Testis (tissue), 3 donors: Measurements from ENCODE around the gene HOXD3. TPM values are rescaled to one million over a fixed set of nuclear protein-coding genes. Genes with fewer than 3 reads are reported as not detected.

Experiments used
- DNase-seq: peaks from one replicate; pipeline ENCODE4 v3.0.0-alpha.2; 2019
- H3K27ac ChIP-seq, 2 donors: fragments of 200-600 bp; sonication (generic); one replicate each; pipeline ENCODE4 v1.5.1; 2019
- H3K27me3 ChIP-seq: fragments of 200-600 bp; sonication (generic); one replicate; pipeline ENCODE4 v1.5.1; 2019
- H3K36me3 ChIP-seq: fragments of 200-600 bp; sonication (generic); one replicate; pipeline ENCODE4 v1.5.1; 2017; ENCODE audit warnings: low read depth; ENCODE audit errors: missing control alignments
- H3K4me1 ChIP-seq: fragments of 200-600 bp; sonication (generic); one replicate; pipeline ENCODE4 v1.5.1; 2019
- H3K4me3 ChIP-seq, 2 donors: fragments of 200-600 bp; sonication (generic); one replicate each; pipeline ENCODE4 v1.5.1; 2017 to 2019
- H3K9me3 ChIP-seq: fragments of 200-600 bp; sonication (generic); one replicate; pipeline ENCODE4 v1.5.1; 2017
- POLR2A ChIP-seq: fragments of 450-650 bp; IDR thresholded peaks from one replicate; pipeline ENCODE4 v1.6.1; 2017; ENCODE audit warnings: antibody characterized with exemption, mild to moderate bottlenecking, moderate library complexity
- WGBS, 2 donors: methylation state at CpG; one replicate each; pipeline ENCODE4 v1.1.5; 2018; 5-methylcytosine and 5-hydroxymethylcytosine counted together
- intact Hi-C: fragments of 100-400 bp; cut with DNase I; formaldehyde crosslinking; loops from one replicate; pipeline ENCODE4 v1.15.1; 2023; ENCODE audit warnings: low total_unique reads
- polyA plus RNA-seq: library from polyadenylated mRNA; stranded (reverse); fragments of 350-450 nt; fragmentation: Illumina TruSeq; extraction: RNeasy Lipid Tissue Mini Kit (QIAGEN cat#74804); gene quantifications from one replicate; pipeline ENCODE4 v1.2.3, GENCODE V29; 2014; ENCODE audit warnings: low read depth, low replicate concordance; ENCODE audit not compliant: insufficient read depth
- total RNA-seq, 2 donors: library from RNA; depleted of rRNA; stranded (reverse); fragments of >200 nt; gene quantifications; one replicate each; pipeline ENCODE4 v1.2.3, GENCODE V29; 2016
- TF ChIP-seq, protein P1 (sequence below), 3 experiments: fragments of 450-650 bp in 2 of 3; fragments of 200-600 bp in 1 of 3; sonication (generic) in 1 of 3; IDR thresholded peaks; one replicate each; pipeline ENCODE4 v1.5.1; 2016 to 2019; ENCODE audit warnings: antibody characterized with exemption in 3 of 3, mild to moderate bottlenecking in 2 of 3, moderate library complexity in 1 of 3

HOXD3 gene
- total and polyA plus RNA-seq, 3 donors from 2014 or later, result 2.7 to 22.3 (median 14.0) TPM

DNA sequence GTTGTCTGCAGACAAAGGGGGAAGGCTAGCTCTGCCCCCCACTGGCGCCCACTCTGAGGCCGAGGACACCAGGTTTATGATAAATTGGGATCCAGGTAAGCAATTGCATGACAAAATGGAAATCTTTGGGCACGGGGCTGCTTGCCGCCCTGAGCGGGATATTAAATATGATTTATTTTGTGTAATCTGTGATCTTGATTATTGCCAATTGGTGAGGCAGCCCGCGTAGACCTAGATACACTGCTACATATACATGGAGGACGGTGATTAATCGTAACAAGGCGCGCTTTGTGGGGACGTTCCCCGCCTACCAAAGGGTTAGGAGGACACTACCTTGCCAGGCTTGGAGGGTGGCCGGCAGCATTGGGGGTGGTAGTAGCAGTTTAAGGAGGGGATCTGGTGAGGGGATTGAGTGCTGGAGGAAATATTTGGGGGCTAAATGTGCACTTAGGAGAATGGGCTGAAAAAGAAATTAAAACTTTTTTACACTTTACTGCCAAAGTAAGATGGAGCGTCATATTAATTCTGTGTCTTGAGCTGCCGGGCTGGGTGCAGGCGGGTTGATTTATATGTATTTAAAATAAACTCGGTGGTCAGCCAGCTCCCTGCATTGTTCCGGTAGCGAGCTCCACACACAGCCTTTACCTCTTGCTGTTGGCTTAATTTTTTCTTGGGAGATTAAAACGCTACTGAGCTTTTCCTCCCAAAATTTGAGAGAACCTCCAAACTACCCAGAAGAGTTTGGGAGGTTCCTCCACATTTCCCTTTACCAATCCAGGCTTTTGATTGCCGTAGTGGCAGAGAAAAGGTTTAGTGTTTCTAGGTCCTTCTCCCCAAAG lies 4.1 kb downstream of the HOXD3 start:
- 43 to 64% methylated on average over 22 of the region's 22 CpGs for WGBS, 2 donors
- intact Hi-C loops, result no loop called here
- no peaks in the 10 kb centered on the region for H3K9me3 ChIP-seq
- TF ChIP-seq POLR2A, result no peak
- H3K27me3 ChIP-seq, result no peaks in the 10 kb centered on the region
- no peak overlapping the region for H3K27ac ChIP-seq
- DNase-seq, result no peak
- peak overlapping the region in 1 of 2 donors; percentile 56 for H3K4me3 ChIP-seq
- no peaks in the 10 kb centered on the region for H3K36me3 ChIP-seq
- H3K4me1 ChIP-seq, result peaks cover 3% of the 10 kb centered on the region

DNA sequence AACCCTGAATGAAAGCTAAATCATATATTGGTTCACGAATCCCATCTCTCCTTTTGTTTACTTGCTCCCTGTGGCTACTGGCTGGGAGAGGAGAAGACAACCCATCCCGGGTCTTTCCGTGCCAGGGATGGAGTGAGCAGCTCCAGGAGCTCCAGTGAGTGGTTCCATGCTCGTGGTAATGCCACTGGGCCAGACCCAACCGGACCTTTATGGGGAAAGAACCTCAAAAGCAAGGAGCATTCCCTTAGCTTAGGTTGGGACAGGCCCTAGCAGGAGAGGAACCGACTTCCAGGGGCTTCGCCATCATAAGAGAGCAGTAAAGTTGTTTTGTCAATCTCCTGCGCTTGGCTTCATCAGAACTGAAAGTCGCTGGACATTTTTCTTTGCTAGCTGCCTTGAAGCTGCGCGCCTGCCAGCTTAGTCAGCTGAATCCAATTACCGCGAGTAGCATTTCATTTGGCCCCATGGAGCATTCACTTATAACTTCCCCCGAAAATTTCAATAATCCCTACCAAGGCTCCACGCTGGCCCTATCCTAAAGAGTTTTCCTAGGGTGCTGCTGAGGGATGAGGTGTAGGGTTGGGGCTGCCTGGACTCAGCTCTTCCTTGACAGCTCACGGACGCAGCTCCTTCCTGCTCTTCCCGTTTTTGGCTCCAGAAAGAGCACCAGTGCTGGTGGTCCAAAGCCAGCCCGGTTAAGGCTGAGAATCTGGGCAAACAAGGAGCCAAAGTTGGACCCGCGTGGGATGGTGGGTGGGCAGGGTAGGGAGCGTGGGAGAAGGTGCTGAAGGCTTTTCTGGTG lies 4.9 kb downstream of the HOXD3 start:
- intact Hi-C loops, result no loop called here
- H3K27ac ChIP-seq, result peak overlapping the region in 1 of 2 donors; percentile 58
- no peak for TF ChIP-seq POLR2A
- TF ChIP-seq, protein P1, sequence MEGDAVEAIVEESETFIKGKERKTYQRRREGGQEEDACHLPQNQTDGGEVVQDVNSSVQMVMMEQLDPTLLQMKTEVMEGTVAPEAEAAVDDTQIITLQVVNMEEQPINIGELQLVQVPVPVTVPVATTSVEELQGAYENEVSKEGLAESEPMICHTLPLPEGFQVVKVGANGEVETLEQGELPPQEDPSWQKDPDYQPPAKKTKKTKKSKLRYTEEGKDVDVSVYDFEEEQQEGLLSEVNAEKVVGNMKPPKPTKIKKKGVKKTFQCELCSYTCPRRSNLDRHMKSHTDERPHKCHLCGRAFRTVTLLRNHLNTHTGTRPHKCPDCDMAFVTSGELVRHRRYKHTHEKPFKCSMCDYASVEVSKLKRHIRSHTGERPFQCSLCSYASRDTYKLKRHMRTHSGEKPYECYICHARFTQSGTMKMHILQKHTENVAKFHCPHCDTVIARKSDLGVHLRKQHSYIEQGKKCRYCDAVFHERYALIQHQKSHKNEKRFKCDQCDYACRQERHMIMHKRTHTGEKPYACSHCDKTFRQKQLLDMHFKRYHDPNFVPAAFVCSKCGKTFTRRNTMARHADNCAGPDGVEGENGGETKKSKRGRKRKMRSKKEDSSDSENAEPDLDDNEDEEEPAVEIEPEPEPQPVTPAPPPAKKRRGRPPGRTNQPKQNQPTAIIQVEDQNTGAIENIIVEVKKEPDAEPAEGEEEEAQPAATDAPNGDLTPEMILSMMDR (IDR thresholded peaks at IDR 0.05), result no peak
- no peak for DNase-seq
- H3K9me3 ChIP-seq, result no peaks in the 10 kb centered on the region
- H3K36me3 ChIP-seq, result no peaks in the 10 kb centered on the region
- H3K4me1 ChIP-seq, result peaks cover 3% of the 10 kb centered on the region
- peak overlapping the region in 1 of 2 donors; percentile 7 for H3K4me3 ChIP-seq
- WGBS, 2 donors, result 35 to 36% methylated on average over 17 to 22 of the region's 22 CpGs
- no peaks in the 10 kb centered on the region for H3K27me3 ChIP-seq

DNA sequence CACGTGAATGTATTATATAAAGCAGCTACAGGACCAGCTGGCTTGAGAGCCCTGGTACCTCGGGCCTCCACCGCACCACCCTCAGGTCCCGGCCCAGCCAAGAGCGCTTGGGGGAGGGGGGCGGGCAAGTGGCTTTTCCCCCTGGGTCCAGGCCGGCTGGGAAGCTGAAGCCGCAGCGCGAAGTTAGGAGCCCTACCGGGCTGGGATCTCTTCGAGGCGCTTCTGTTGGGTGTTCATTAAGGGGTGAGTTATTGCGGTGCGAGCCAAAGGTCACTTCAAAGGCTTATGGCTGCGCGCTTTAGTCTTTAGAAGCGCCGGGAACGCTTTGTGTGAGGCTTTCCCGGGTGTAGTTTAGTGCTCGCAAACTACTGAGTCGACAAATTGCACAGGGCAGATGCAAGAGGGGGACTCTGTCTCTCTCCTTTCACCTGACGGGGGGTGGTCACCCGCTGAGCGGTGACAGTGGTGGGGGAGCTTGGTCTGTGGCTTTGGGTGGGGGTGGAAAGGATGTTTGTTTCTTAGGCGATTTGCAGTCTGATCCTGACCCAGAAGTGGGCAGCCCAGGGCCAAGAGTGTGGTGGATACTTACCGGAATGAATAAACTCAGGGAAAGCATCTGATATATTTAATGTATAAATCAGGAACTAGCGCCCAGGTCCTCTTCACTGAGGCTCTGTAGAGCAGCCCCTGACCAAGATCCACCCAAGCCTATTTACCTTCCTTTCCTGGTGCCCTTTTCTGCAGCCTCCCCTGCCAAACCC lies 6.0 kb downstream of the HOXD3 start:
- intact Hi-C loops, result no loop called here
- Histone ChIP-seq H3K36me3 (no peaks in the 10 kb centered on the region), H3K4me3 (peak overlapping the region in 1 of 2 donors; percentile 7), H3K27me3 (no peaks in the 10 kb centered on the region), H3K27ac (no peak overlapping the region), H3K4me1 (peaks cover 3% of the 10 kb centered on the region), H3K9me3 (no peaks in the 10 kb centered on the region)
- TF ChIP-seq, protein P1 (IDR thresholded peaks at IDR 0.05), result no peak
- no peak for TF ChIP-seq POLR2A
- DNase-seq, result no peak
- WGBS, 2 donors, result 38 to 56% methylated on average over 28 to 29 of the region's 29 CpGs

DNA sequence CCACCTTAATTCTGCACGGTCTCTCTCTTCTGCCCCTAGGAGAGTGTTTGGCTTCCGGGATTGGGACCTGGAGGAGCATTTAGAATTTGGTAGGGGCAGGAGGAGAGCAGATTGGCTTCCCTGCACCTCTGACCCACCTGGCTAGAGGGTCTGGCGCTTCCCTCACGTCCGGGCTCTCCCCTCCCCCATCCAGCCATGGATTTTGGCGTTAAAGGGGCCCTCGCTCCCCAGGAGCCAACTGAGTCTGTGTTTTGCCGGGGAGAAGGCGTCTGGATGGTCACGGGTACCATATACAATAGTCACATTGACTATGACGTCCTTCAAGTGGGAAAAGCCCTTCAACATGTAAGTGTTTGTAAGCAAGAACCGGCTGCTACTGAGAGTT lies 6.6 kb downstream of the HOXD3 start:
- no peak overlapping the region for H3K4me3 ChIP-seq
- DNase-seq, result no peak
- no peaks in the 10 kb centered on the region for H3K27me3 ChIP-seq
- H3K9me3 ChIP-seq, result no peaks in the 10 kb centered on the region
- intact Hi-C loops, result no loop called here
- H3K36me3 ChIP-seq, result no peaks in the 10 kb centered on the region
- WGBS, 2 donors, result 56 to 69% methylated on average over 12 of the region's 12 CpGs
- TF ChIP-seq, protein P1 (IDR thresholded peaks at IDR 0.05), result no peak
- TF ChIP-seq POLR2A, result no peak
- no peak overlapping the region for H3K27ac ChIP-seq
- H3K4me1 ChIP-seq, result peaks cover 3% of the 10 kb centered on the region

DNA sequence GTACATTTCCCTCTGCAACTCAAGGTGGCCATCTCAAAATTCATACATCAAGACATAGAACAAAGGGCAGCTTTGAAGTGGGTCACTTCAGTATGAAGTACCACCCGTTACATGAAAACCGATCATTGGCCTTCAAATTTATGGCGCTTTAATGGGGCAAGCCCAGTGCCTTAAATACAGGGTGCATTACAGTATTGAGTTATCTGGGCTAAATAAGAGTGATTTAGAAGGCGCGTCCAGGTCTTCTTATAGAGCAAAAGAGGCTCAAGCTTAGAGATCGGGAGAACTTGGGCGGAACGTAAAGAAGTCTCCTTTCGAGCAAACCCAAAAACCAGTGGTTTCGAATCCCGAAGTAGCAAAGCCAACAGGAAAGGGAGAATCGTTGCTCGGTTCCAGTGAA lies 7.1 kb downstream of the HOXD3 start:
- 38 to 61% methylated on average over 13 of the region's 13 CpGs for WGBS, 2 donors
- no peak overlapping the region for H3K4me3 ChIP-seq
- no peaks in the 10 kb centered on the region for H3K27me3 ChIP-seq
- no peak for TF ChIP-seq POLR2A
- TF ChIP-seq, protein P1 (IDR thresholded peaks at IDR 0.05), result no peak
- peaks cover 3% of the 10 kb centered on the region for H3K4me1 ChIP-seq
- no peaks in the 10 kb centered on the region for H3K36me3 ChIP-seq
- no peak for DNase-seq
- H3K9me3 ChIP-seq, result no peaks in the 10 kb centered on the region
- no peak overlapping the region for H3K27ac ChIP-seq
- intact Hi-C loops, result no loop called here
